GM19238 (cell line): ENCODE data around the gene APBA1.
A peak's percentile ranks its signal among the peaks of the same experiment; 100 is the strongest.

Experiments used
- DNase-seq: peaks from one replicate; pipeline ENCODE4 v3.0.0; 2011; ENCODE audit warnings: low spot score; ENCODE audit not compliant: insufficient read length

The APBA1 gene

DNA sequence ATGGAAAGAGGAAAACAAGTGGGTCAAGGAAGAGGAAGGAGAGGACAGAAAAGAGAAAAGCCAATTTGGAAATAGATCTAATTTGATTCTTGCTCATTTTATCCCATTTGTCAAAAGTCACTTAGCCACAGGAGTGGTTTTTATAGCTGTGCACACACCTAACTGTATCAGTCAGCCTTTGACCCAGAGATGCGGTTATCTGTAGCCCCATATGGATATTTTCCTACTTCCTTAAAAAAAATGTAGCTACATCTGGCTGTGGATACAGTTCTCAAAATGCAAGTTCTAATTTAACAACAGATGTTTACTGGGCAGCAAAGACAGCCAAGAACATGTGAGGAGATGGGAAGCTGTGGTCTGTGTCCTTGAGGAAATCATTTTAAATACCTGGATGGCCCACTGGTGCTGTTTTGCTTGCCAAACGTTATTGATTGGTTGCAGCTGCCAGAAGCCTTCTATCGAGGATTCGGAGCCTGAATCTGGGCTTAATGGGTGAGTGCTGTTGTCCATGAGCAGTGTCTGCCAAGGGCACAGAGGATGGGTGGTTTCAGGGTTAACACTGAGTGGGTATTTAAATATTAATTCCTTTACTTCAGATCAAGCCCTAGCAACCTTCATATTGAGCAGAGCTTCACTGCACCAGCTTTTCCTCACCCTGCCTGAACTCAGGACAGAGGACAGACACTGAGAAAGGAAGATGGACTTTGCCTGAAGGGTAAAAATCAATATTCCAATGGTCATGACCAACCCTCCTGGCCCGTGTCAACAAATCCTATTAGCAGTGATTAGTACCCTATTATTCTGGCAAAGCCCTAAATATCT is 92.2 kb downstream of the APBA1 start:
- DNase-seq: no peak

DNA sequence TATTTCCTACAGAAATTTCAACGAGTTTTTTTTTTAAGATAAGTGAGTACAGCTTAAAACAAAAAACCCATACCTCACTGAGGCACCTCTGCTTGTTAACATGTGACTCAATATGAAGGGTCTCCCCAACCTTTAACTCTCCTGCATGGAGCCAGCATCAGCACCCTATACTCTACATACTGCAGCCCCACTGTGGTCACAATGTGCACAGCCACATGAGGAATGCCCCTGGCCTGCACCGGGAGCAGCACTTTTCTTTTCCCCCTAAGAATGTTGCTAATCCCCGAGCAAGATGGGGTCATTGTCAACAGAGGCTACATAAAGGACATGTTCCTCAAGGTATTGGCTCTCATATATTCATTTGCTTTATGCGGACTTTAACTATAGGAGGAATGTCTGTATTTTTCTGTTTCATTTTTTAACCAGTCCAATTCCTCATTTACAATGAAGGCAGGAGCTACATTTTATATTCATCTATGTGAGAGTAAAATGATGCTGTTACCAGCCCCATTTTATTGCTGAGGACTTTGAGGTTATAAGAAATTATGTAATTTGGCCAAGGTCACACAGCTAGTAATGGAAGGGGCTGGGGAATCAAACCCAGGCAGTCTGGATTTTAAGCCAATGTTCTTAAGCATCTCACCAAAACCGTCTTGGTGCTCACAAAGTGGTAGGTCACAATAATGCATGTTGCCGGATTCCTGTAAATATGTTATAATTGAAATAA is 93.0 kb downstream of the APBA1 start:
- DNase-seq: no peak

DNA sequence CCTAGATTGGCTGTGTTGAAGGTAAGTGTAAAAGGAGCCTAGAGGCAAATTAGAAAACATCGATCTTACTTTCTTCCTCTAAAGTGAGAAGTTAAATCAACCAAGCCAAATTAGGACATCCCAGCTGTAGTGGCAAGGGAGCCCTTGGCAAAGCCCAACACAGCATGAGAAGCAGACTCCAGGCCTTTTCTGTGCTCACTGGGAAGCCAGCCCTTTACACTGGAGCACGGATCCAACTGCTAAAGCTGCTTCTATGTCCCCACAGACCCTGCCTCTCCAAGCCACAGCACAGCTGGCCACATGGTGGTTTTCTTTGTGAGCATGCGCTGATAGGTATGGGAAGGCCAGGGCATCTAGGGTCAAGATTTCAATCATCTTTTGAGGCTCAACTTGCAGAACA is 94.1 kb downstream of the APBA1 start:
- no peak for DNase-seq

DNA sequence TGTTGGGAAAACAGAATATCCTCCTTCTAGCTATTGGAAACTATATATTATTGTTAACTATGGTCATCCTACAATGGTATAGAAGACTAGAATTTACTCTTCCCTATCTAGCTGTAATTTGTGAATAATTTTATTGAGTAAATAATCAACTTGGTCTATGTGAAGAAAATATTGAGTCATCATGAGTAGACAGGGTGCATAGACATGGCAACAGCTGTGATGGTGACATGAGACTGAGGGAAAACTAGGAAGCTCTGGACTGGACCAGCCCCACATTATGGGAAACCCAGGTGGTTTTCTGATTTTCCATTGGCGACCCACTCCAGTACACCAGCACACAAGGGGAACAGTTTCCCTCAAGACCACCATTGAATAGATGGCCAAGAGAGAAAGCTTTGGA is 95.0 kb downstream of the APBA1 start:
- DNase-seq: no peak

DNA sequence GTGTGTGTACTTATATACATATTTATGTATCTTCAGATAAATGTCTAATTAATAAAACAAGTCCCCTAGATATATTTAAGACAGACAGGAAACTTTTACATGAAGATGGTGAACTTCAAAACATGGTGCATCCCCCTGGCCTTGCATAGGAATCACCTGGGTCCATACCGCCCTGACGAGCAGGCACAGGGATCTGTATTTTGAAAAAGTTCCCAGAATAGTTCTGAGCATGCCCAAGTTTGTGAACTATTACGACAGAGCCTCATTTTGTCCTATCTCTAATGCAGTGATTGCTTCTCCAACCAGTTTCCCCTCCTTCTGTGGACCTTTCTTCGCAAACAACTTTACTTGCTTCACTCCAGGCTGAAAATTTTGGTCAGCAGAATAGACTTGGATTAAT is 98.1 kb downstream of the APBA1 start:
- DNase-seq: no peak

DNA sequence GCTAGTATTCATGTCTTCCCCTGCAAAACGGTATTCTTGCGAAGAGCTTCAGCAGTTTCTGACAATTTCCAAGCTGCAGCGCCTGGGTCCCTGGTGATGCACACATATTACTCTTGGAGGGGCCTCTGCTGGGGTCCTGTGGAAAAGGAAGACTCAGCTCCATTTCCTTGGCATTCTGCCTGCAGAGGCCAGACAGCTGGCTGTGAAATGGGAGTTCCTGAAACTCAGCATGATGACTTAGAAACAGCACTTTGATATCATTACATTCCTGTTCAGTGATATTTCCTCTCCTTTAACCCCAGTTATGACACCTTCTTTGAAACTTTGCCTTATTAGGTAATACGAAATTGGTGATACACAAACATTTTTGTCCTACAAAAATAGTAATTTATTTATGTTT is 98.5 kb downstream of the APBA1 start:
- DNase-seq: no peak

DNA sequence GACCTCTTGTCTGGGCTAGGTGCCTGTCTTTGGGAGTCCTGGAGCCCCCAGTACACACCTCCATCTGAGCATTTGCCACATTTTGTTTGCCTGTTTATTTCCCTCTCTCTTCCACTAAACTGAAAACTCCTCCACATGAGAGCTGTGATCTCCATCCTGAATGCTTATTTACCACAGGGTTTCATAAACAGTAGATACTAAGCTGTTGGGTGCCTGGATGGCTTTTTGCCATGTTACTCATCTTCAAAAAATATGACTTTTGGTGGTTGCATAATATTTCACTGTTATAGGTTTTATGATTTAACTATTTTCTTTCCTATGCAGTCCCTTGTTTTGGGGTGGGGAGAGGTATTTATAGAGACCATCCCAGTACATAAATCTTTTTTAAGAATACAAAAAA is 99.6 kb downstream of the APBA1 start:
- no peak for DNase-seq

DNA sequence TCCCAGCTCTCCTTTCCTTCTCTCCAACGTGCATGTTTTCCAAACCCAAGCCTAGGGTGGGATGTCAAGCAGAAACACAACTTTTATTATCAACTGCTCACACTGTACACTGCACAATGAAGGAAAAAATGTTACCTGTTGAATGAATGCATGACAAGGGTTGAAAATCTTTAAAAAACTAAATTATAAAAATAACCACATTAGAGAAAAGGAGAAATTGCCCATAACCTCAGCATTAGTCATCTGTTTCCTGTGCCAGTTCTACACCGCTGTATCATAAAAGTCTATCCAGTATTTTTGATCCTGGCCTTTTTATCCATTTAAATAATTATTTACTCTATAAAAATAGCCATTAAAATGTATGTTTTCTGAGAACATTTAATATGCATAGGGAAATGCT is 101.1 kb downstream of the APBA1 start:
- no peak for DNase-seq

DNA sequence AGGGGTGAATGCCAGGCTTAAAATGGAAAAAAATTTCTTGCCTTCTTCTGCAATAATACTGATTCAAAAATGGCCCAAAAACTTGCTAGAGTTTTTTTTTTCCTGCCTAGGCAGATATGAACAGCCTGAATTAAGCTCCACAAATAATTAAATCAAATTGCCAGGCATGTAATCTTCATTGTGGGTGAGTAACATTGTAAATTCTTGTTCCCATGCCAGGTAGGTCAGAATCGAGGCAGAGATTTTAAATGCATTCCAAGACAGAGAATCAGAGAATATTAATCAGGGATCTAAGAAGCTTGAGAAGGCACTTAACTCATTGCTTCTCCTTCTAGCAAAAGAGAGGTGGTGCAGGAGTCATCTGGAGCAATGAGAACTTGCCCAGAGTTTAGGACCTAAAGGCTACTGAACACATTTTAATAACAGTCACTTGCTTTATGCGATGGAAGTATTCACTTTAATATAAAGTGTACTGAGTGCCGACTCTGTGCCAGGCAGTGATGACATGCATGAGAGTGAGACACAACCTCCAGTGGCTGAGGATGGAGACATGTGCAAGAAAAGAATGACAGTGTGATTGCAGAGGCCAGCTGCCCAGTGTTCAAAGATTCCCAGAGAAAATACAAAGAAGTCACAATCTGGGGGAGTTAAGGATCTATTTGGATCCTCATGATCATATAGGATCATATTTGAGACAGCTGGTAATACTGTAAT is 102.3 kb downstream of the APBA1 start:
- DNase-seq: no peak

DNA sequence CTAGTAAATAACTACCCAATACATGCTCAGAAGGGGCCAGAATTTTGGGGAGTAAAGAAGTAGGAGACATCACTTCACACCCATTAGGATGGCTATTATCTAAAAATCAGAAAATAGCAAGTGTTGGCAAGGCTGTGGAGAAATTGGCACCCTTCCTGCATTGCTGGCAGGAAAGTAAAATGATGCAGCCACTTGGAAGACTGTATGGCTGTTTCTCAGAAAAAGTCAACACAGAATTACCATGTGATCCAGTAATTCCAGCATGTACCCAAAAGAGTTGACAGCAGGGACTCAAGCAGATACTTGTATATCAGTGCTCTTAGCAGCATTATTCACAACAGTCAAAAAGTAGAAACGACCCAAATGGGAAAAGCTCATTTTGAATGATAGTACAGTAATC is 107.6 kb downstream of the APBA1 start:
- no peak for DNase-seq

DNA sequence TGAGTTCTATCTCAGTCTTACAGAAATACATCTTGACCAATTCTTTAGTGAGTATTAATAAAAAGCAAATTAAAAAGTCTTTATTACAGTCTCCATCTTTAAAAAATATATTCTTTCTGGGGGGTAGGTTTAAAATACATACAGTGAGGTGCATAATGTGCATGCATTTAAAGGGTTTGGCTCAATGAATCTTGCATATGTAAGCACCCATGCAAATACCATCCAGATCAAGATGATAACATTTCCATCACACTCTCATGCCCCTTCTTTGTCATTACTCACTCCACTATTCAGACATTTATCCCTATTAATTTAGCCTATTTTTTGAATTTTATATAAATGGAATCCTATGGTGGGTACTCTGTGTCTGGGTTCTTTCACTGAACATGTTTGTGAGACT is 113.0 kb downstream of the APBA1 start:
- DNase-seq: no peak

DNA sequence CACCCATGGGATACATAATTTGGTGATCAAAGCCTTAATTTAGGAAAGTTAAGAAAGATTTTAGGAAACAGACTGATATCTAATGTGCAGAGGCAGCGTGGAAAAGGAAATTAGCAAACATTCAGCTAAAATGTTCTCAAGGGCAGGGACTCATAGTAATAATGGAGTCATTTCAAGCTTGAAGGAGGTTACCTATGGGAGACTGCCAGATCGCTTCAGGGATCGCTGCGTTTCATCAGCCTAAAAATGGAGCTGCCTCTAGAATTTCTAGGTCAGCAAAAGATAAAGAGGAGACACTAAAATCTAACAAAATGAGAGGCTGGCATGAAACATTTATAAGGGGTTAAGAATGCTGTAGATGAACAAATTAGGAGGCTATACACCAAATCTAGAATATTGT is 115.5 kb downstream of the APBA1 start:
- DNase-seq: no peak

DNA sequence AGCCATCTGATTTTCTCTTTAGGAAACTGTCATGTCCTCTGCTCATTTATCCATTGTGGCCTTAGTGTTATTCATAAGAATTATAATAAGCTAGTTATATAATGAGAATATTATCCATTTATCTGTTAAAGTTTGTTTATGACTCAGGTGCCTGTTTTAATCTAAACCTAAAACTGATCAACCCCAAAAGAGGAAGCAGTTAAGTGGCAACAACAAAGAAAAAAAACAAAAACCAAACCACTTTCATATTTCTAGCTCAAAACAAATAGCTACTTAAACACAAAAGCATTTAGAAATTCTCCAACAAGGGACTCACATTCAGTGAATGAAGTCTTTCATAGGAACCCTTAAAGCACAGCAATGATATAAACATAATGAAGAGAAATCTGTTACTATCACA is 116.4 kb downstream of the APBA1 start:
- no peak for DNase-seq

DNA sequence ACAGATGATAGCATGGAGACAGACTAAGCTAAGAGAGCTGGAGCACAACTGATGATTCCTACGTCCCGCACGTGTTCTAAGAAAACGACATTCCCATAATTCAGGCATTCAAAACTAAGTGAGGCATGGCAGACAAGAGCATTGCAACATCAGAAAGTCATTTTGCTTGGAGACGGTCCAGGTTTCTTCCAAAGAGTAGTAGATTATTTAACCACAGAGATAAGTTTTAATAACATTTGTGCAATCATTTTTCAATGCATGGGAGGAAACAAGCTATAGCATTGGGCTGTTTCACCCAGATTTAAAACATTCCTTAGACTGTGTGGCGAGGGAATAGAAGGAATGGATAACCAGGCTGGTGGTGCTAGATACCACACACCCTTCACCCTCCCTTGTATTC is 117.2 kb downstream of the APBA1 start:
- no peak for DNase-seq

DNA sequence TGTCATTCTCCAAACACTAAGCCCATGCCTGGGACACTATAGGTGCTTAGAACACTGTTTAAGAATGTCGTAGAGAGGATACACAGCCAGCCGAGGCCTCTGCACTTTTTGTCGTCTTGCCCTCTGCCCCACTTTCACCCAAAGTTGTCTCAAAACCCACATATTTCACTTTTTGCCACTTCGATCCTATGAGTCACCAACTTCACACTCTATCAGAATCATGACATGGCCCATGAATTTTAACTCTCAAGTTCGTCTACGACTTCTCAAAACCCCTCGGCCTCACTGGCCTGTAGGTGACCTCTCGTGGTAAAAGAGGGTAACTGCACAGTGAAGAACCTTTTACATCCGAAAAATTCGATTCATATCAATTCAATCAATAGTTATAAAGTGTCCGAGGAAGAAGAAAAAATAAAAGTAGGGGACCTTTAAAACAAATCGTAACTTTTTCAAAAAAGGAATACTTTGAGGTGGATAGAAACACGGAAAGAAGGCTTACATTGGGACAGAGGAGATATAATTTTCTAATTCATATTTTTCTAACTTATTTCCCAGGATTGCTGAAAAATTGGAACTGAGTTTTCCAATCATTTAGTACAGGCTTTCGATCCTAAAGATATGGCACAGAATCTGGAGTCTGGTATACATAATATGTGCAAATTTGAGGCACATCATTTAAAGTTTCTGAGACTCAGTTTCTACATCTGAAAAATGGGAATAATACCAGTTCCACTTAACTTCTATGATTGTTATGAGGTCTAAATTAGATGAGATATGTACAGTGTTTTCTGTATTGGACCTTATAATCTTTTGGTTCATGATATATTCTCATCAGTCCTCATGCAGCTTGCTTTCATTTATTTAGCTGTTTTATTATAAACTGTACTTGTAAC is 122.6 kb downstream of the APBA1 start:
- DNase-seq: peak; percentile 16

DNA sequence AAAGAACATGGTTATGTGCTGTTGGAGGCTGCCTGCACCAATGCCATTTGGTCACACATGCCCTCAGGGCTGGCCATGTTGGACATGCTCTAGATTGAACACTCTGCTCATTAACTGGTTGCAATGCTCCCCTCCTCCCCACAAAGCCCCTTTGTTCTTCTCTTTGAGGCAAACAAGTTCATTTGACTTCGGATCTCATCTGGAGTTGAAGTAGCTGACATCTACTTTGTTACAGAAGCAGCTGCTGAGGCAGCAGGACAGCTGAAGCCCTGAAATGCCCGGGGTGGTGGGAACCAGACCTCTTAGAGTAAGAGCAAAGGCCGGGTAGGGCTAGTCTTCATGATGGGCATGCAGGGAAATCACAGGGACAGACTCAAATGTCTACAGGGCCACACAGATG is 123.5 kb downstream of the APBA1 start:
- no peak for DNase-seq

DNA sequence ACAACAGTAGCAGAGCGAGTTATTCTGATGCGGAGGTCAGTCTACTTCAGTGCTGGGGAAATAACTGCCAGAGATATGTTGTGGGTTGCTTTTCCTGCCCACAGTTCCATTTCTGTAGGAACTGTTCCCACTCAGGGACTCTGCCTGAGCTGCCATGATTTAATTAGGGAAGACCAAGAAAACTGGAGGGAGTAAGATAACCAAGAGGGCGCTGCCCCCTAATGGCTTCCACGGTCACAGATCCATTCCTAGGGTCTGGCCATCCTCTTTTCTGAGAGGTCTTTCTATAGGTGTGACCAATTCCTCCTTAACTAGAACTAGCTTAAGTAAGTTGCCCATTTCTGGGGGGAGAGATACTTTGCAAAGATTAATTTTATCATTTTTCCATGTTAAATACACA is 125.9 kb downstream of the APBA1 start:
- DNase-seq: no peak

DNA sequence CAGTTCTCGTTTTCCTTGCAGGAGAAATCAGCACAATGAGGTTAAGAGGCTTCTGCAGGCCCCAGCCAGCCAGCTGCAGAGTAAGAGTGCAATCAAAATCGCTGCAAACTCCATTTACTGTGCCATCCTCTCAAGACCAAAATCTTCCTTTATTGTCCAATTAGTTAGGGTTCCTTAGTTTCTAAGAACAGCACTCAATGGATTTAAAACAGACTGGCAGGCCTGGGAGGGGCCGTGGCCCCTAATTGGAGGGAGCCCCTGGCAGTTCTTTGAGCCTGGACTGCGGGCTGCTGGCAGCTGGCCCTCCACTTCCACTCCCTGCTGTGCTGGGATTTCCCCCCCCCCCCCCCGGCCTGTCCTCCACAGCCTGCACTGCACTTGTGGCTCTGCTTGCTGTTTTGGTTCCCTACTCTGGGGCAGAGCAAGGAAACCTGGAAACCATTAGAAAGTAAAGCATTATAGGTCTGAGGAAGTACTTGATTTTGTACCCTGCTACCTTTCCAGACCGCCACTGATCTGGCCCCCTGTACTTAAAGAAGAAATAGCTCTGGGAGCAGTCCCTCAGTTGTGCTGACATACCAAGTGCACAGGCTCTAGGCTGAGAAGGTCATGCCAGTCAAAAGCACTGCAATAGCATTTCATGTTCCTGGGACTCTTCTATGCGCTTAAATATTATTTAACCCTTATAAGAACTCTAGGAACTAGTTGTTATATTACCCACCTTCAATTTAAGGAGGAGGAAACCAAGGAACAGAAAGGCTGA is 129.0 kb downstream of the APBA1 start:
- DNase-seq: no peak

DNA sequence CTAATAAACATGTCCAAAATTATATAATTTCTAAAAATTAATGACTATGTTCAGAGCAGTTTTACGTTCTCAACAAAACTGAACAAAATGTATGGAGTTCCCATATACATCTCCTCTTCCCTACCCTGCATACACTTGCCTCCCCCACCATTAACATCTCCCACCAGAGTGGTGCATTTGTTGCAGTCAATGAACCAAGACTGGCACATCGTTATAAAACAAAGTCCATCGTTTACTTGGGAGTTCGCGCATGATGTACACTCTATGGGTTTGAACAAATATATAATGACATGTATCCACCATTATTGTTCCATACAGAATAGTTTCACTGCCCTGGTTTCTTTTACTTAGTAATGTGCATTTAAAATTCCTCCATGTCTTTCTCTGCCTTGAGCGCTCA is 130.1 kb downstream of the APBA1 start:
- no peak for DNase-seq

DNA sequence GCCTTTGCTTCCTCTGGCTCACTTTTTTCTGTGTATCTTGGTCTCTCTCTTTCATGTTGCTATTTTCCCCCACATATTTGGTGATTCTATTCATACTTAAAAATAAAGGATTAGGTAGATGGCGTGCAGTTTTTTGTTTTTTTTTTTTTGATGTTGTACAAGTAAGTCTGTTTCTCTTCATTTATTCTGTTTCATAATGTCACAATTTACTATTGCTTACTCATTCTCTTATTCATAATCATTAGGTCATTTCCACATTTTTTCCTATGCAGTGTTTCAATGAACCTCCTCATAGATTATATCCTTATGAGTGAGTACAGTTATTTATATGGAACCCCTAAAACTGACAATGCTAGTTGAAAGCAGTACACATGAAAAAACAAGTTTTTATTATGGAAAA is 136.3 kb downstream of the APBA1 start:
- no peak for DNase-seq
